ENCODE data around the gene TOE1.
A peak's percentile ranks its signal among the peaks of the same experiment; 100 is the strongest.
"Not testable (repeated sequence)": the region's sequence is repeated elsewhere in the genome, so short reads cannot be mapped to it uniquely, and the experiment has no call there.

Gene TOE1

GRCh38 chr1:45373573-45373972 lies 33.6 kb downstream of the TOE1 start:
- no peak for DNase-seq (ENCODE audit: insufficient read length, low spot score)
- TF ChIP-seq TAF1 (IDR thresholded peaks at IDR 0.05; ENCODE audit: low read depth, low read length) (no peak), PAX5 (IDR thresholded peaks at IDR 0.05; ENCODE audit: insufficient read depth, low read length, severe bottlenecking) (no peak)
- FAIRE-seq: peak; percentile 64

DNA sequence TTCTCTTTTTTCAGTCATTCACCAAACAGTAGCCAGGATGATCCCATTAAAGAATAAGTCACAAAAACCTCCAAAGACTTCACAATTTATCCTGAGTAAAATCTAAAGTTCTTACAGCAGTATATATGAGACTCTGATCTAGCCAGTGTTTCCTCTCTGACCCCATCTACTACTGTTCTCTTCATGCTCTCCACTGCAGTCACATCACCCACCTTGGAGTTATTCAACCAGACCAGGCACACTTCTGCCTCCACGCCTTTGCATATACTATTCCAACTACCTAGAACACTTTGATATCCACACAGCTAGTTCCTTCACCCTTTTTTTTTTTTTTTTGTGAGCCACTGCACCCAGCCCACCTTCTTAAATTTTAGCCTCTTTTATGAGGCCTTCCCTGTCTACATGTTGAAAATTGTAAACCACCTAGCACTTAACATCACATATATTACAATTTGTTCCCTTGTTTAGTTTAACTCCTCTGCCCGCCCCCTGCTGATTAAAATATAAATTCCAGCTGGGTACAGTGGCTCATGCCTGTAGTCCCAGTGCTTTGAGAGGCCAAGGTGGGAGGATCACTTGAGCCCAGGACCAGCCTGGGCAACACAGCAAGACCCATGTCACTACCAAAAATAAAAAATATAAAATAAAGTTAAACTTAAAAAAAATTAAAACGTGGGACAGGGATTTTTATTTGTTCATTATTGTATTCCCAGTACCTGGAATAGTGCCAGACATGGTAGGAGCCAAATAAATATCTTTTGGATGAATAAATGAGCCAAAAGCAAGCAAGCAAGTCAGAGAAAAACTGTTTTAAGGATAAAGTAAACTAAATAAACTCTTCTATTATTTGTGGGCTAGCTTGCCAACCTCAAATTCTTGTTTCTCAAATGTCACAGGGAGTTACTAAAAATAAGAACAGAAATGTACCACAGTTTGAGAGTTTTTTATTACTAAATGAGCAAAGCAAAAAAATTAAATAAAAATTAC lies 35.4 kb downstream of the TOE1 start:
- TF ChIP-seq SPI1 (IDR thresholded peaks at IDR 0.05; ENCODE audit: low read depth, low read length) (no peak), POLR2A (IDR thresholded peaks at IDR 0.05; ENCODE audit: low read depth, low read length) (no peak), POU2F2 (IDR thresholded peaks at IDR 0.05; ENCODE audit: low read depth, low read length) (no peak), TAF1 (IDR thresholded peaks at IDR 0.05; ENCODE audit: low read depth, low read length) (no peak), PAX5 (IDR thresholded peaks at IDR 0.05; ENCODE audit: insufficient read depth, low read length, severe bottlenecking) (no peak), POLR2AphosphoS5 (IDR thresholded peaks at IDR 0.05; ENCODE audit: low read depth, low read length) (no peak)
- peak; percentile 90 for FAIRE-seq
- DNase-seq (ENCODE audit: insufficient read length, low spot score): no peak

DNA sequence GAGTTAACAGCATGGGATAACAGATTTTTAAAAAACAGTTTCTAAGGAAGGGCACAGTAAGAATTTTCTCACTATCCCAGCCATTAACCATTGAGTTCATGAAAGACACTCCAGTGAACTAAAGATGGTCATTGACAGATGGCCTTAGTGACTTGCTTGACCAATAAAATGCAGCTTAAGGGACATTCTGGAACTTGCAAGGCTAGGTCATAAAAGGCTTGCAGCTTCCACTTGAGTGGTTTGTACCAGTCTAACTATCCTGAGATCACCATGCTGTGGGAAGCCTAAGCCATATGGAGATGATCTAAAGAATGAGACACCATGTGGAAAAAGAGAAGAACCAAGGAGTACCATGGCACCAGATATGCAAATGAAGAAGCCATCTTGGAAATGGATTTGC lies 38.2 kb downstream of the TOE1 start:
- no peak for DNase-seq (ENCODE audit: insufficient read length, low spot score)
- TF ChIP-seq POLR2AphosphoS5 (IDR thresholded peaks at IDR 0.05; ENCODE audit: low read depth, low read length): no peak
- no peak for TF ChIP-seq SPI1 (IDR thresholded peaks at IDR 0.05; ENCODE audit: low read depth, low read length)
- no peak for TF ChIP-seq POLR2A (IDR thresholded peaks at IDR 0.05; ENCODE audit: low read depth, low read length)
- no peak for TF ChIP-seq TAF1 (IDR thresholded peaks at IDR 0.05; ENCODE audit: low read depth, low read length)
- no peak for TF ChIP-seq PAX5 (IDR thresholded peaks at IDR 0.05; ENCODE audit: insufficient read depth, low read length, severe bottlenecking)
- no peak for TF ChIP-seq POU2F2 (IDR thresholded peaks at IDR 0.05; ENCODE audit: low read depth, low read length)
- peak; percentile 69 for FAIRE-seq

- TF ChIP-seq POU2F2 (IDR thresholded peaks at IDR 0.05; ENCODE audit: low read depth, low read length): no peak
- no peak for TF ChIP-seq POLR2AphosphoS5 (IDR thresholded peaks at IDR 0.05; ENCODE audit: low read depth, low read length)
- TF ChIP-seq SPI1 (IDR thresholded peaks at IDR 0.05; ENCODE audit: low read depth, low read length): no peak
- no peak for TF ChIP-seq TAF1 (IDR thresholded peaks at IDR 0.05; ENCODE audit: low read depth, low read length)
- no peak for TF ChIP-seq POLR2A (IDR thresholded peaks at IDR 0.05; ENCODE audit: low read depth, low read length)
- no peak for TF ChIP-seq PAX5 (IDR thresholded peaks at IDR 0.05; ENCODE audit: insufficient read depth, low read length, severe bottlenecking)
- DNase-seq (ENCODE audit: insufficient read length, low spot score) (no peak), FAIRE-seq (no peak)
These were observed 39.6 kb downstream of the TOE1 start for GRCh38 chr1:45379524-45379923.

GRCh38 chr1:45380125-45380524 lies 40.2 kb downstream of the TOE1 start:
- no peak for DNase-seq (ENCODE audit: insufficient read length, low spot score)
- peak; percentile 33 for FAIRE-seq
- TF ChIP-seq PAX5 (IDR thresholded peaks at IDR 0.05; ENCODE audit: insufficient read depth, low read length, severe bottlenecking) (no peak), SPI1 (IDR thresholded peaks at IDR 0.05; ENCODE audit: low read depth, low read length) (peak; percentile 90)

- no peak for DNase-seq (ENCODE audit: insufficient read length, low spot score)
- TF ChIP-seq POLR2AphosphoS5 (IDR thresholded peaks at IDR 0.05; ENCODE audit: low read depth, low read length) (no peak), POLR2A (IDR thresholded peaks at IDR 0.05; ENCODE audit: low read depth, low read length) (no peak), SPI1 (IDR thresholded peaks at IDR 0.05; ENCODE audit: low read depth, low read length) (no peak)
- FAIRE-seq: peak; percentile 5
These were observed 40.8 kb downstream of the TOE1 start for GRCh38 chr1:45380730-45381129.

- FAIRE-seq (peak; percentile 80), DNase-seq (ENCODE audit: insufficient read length, low spot score) (no peak)
These were observed 41.3 kb downstream of the TOE1 start for GRCh38 chr1:45381243-45381642.

DNA sequence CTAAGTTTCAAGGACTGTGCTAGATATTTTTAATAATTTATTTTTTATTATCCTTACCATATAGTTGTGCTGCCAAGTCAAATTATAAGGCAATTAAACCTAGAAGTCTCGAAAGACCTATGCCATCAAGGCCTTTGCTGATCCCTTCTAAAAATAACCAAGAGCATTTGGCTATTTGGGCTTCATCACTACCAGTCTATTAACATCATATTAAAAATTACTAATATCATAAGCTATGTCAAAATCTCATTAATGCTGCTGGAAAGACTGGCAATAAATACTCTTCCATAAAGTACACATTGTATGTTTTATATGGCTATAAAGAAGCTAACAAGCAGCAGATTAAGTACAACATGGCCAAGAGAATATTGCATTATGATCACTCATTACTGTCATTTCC lies 43.2 kb downstream of the TOE1 start:
- DNase-seq (ENCODE audit: insufficient read length, low spot score) (no peak), FAIRE-seq (peak; percentile 5)
- TF ChIP-seq POLR2AphosphoS5 (IDR thresholded peaks at IDR 0.05; ENCODE audit: low read depth, low read length) (no peak), POLR2A (IDR thresholded peaks at IDR 0.05; ENCODE audit: low read depth, low read length) (no peak), PAX5 (IDR thresholded peaks at IDR 0.05; ENCODE audit: insufficient read depth, low read length, severe bottlenecking) (no peak), TAF1 (IDR thresholded peaks at IDR 0.05; ENCODE audit: low read depth, low read length) (no peak), POU2F2 (IDR thresholded peaks at IDR 0.05; ENCODE audit: low read depth, low read length) (no peak), SPI1 (IDR thresholded peaks at IDR 0.05; ENCODE audit: low read depth, low read length) (no peak)

More at GRCh38 chr1:45381243-45381642, 41.3 kb downstream of the TOE1 start:
- TF ChIP-seq SPI1 (IDR thresholded peaks at IDR 0.05; ENCODE audit: low read depth, low read length) (no peak), POU2F2 (IDR thresholded peaks at IDR 0.05; ENCODE audit: low read depth, low read length) (no peak), POLR2AphosphoS5 (IDR thresholded peaks at IDR 0.05; ENCODE audit: low read depth, low read length) (no peak), PAX5 (IDR thresholded peaks at IDR 0.05; ENCODE audit: insufficient read depth, low read length, severe bottlenecking) (no peak), TAF1 (IDR thresholded peaks at IDR 0.05; ENCODE audit: low read depth, low read length) (no peak), POLR2A (IDR thresholded peaks at IDR 0.05; ENCODE audit: low read depth, low read length) (no peak)

- not testable (repeated sequence) for DNase-seq (ENCODE audit: insufficient read length, low spot score); FAIRE-seq
These were observed 44.2 kb downstream of the TOE1 start for GRCh38 chr1:45384213-45384612.

GRCh38 chr1:45385302-45385701 lies 45.3 kb downstream of the TOE1 start:
- no peak for TF ChIP-seq POLR2A (IDR thresholded peaks at IDR 0.05; ENCODE audit: low read depth, low read length)
- no peak for TF ChIP-seq PAX5 (IDR thresholded peaks at IDR 0.05; ENCODE audit: insufficient read depth, low read length, severe bottlenecking)
- no peak for TF ChIP-seq TAF1 (IDR thresholded peaks at IDR 0.05; ENCODE audit: low read depth, low read length)
- no peak for DNase-seq (ENCODE audit: insufficient read length, low spot score)
- no peak for FAIRE-seq
